ENCODE results near the gene MICAL3.

GRCh38 chr22:17974087-17974486 lies 50.3 kb downstream of the MICAL3 start:
- TF ChIP-seq CHD2 (IDR thresholded peaks at IDR 0.05; ENCODE audit: low read length, partially characterized antibody): no peak
- TF ChIP-seq, protein P1, sequence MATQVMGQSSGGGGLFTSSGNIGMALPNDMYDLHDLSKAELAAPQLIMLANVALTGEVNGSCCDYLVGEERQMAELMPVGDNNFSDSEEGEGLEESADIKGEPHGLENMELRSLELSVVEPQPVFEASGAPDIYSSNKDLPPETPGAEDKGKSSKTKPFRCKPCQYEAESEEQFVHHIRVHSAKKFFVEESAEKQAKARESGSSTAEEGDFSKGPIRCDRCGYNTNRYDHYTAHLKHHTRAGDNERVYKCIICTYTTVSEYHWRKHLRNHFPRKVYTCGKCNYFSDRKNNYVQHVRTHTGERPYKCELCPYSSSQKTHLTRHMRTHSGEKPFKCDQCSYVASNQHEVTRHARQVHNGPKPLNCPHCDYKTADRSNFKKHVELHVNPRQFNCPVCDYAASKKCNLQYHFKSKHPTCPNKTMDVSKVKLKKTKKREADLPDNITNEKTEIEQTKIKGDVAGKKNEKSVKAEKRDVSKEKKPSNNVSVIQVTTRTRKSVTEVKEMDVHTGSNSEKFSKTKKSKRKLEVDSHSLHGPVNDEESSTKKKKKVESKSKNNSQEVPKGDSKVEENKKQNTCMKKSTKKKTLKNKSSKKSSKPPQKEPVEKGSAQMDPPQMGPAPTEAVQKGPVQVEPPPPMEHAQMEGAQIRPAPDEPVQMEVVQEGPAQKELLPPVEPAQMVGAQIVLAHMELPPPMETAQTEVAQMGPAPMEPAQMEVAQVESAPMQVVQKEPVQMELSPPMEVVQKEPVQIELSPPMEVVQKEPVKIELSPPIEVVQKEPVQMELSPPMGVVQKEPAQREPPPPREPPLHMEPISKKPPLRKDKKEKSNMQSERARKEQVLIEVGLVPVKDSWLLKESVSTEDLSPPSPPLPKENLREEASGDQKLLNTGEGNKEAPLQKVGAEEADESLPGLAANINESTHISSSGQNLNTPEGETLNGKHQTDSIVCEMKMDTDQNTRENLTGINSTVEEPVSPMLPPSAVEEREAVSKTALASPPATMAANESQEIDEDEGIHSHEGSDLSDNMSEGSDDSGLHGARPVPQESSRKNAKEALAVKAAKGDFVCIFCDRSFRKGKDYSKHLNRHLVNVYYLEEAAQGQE (IDR thresholded peaks at IDR 0.05; ENCODE audit: low read depth, low read length): no peak
- no peak for TF ChIP-seq CTCF (IDR thresholded peaks at IDR 0.05)
- TF ChIP-seq RFX5 (IDR thresholded peaks at IDR 0.05; ENCODE audit: low read length): no peak
- TF ChIP-seq MAX (IDR thresholded peaks at IDR 0.05; ENCODE audit: low read depth): no peak
- no peak for TF ChIP-seq MEF2A (IDR thresholded peaks at IDR 0.05; ENCODE audit: borderline replicate concordance, low read depth)
- no peak for TF ChIP-seq RCOR1 (IDR thresholded peaks at IDR 0.05; ENCODE audit: low read length)
- no peak for TF ChIP-seq GABPA (IDR thresholded peaks at IDR 0.05; ENCODE audit: low read depth)
- no peak for TF ChIP-seq RAD21 (IDR thresholded peaks at IDR 0.05; ENCODE audit: low read length)
